ENCODE data around the gene MYLK. TPM values are rescaled to one million over a fixed set of nuclear protein-coding genes. Genes with fewer than 3 reads are reported as not detected.

Gene MYLK
- polyA plus RNA-seq, 3 donors = 0.35 to 1.3 (median 0.51) TPM

- peak overlapping the region in 1 of 7 donors; percentile 18 for H3K27ac Mint-ChIP-seq
- no peak overlapping the region for H3K9ac ChIP-seq (ENCODE audit: insufficient read depth, low read length, poor library complexity, severe bottlenecking)
- no peak overlapping the region for H3K27ac ChIP-seq (ENCODE audit: low read depth in 1 of 2, low read length in 2 of 2)
- peaks cover 0 to 5% (median 1%) of the 10 kb centered on the region in 3 donors for H3K27me3 Mint-ChIP-seq (ENCODE audit: low read depth in 3 of 3)
- peaks cover 0 to 2% (median 0%) of the 10 kb centered on the region in 7 donors for H3K9me3 Mint-ChIP-seq
- no peaks in the 10 kb centered on the region for H3K36me3 ChIP-seq (replicated peaks in 1 of 2; ENCODE audit: control insufficient read depth in 1 of 2, insufficient read depth in 2 of 2, low read length in 2 of 2)
- no peaks in the 10 kb centered on the region for H3K27me3 ChIP-seq (ENCODE audit: control insufficient read depth in 2 of 2, insufficient read depth in 2 of 2, low read length in 2 of 2)
- H2AFZ ChIP-seq (ENCODE audit: insufficient read depth, low read depth, low read length, poor library complexity, severe bottlenecking) = no peak overlapping the region
- H3K4me1 ChIP-seq (ENCODE audit: control insufficient read depth in 1 of 2, insufficient read depth in 2 of 2, low read length in 2 of 2) = peaks cover 13 to 21% of the 10 kb centered on the region in 2 donors
- 92% methylated on average over 2 of the region's 2 CpGs for WGBS (ENCODE audit: insufficient coverage)
- no peak overlapping the region for H3K4me3 ChIP-seq (replicated peaks in 1 of 3; ENCODE audit: low read depth in 2 of 3, low read length in 3 of 3)
- no peaks in the 10 kb centered on the region for H3K79me2 ChIP-seq (ENCODE audit: insufficient read depth, low read length)
- no peak overlapping the region for H3K4me2 ChIP-seq (replicated peaks; ENCODE audit: extremely low read depth, low read length, poor library complexity, severe bottlenecking)
- H3K4me1 Mint-ChIP-seq = peaks cover 22% of the 10 kb centered on the region
- H3K4me3 Mint-ChIP-seq = no peak overlapping the region
- H3K9me3 ChIP-seq (replicated peaks in 1 of 2; ENCODE audit: control insufficient read depth in 1 of 2, insufficient read depth in 1 of 2, low read length in 2 of 2) = no peaks in the 10 kb centered on the region
- DNase-seq = no peak
- intact Hi-C loops (cut with micrococcal nuclease) = no loop called here
- H4K20me1 ChIP-seq (ENCODE audit: insufficient read depth, low read length) = no peaks in the 10 kb centered on the region
- no peaks in the 10 kb centered on the region for H3K36me3 Mint-ChIP-seq
- TF ChIP-seq CTCF (IDR thresholded peaks at IDR 0.05) = no peak
Observed at GRCh38 chr3:123695152-123695551, 189.0 kb downstream of the MYLK start.

GRCh38 chr3:123694366-123695087 lies 189.6 kb downstream of the MYLK start:
- Mint-ChIP-seq H3K27ac (peak overlapping the region in 2 of 7 donors; percentile 26 to 54), H3K4me3 (no peak overlapping the region), H3K4me1 (peaks cover 22% of the 10 kb centered on the region), H3K36me3 (no peaks in the 10 kb centered on the region), H3K9me3 (peaks cover 0 to 2% (median 0%) of the 10 kb centered on the region in 7 donors), H3K27me3 (ENCODE audit: low read depth in 3 of 3) (peaks cover 0 to 5% (median 3%) of the 10 kb centered on the region in 3 donors)
- Histone ChIP-seq H3K27ac (ENCODE audit: low read depth in 1 of 2, low read length in 2 of 2) (peak overlapping the region in 1 of 2 donors; percentile 41), H3K36me3 (replicated peaks in 1 of 2; ENCODE audit: control insufficient read depth in 1 of 2, insufficient read depth in 2 of 2, low read length in 2 of 2) (no peaks in the 10 kb centered on the region), H3K9ac (ENCODE audit: insufficient read depth, low read length, poor library complexity, severe bottlenecking) (no peak overlapping the region), H3K4me1 (ENCODE audit: control insufficient read depth in 1 of 2, insufficient read depth in 2 of 2, low read length in 2 of 2) (peaks cover 13 to 21% of the 10 kb centered on the region in 2 donors), H3K79me2 (ENCODE audit: insufficient read depth, low read length) (no peaks in the 10 kb centered on the region), H3K4me3 (replicated peaks in 1 of 3; ENCODE audit: low read depth in 2 of 3, low read length in 3 of 3) (no peak overlapping the region), H3K27me3 (ENCODE audit: control insufficient read depth in 2 of 2, insufficient read depth in 2 of 2, low read length in 2 of 2) (no peaks in the 10 kb centered on the region), H2AFZ (ENCODE audit: insufficient read depth, low read depth, low read length, poor library complexity, severe bottlenecking) (no peak overlapping the region), H3K9me3 (replicated peaks in 1 of 2; ENCODE audit: control insufficient read depth in 1 of 2, insufficient read depth in 1 of 2, low read length in 2 of 2) (no peaks in the 10 kb centered on the region), H3K4me2 (replicated peaks; ENCODE audit: extremely low read depth, low read length, poor library complexity, severe bottlenecking) (no peak overlapping the region), H4K20me1 (ENCODE audit: insufficient read depth, low read length) (no peaks in the 10 kb centered on the region)
- 91% methylated on average over 3 of the region's 6 CpGs for WGBS (ENCODE audit: insufficient coverage)
- no peak for DNase-seq
- TF ChIP-seq CTCF (IDR thresholded peaks at IDR 0.05) = no peak
- intact Hi-C loops (cut with micrococcal nuclease) = no loop called here

All from CD14-positive monocyte (primary cell).